Dermis blood vessel endothelial cell (primary cell): Measurements from ENCODE around the gene TBL1Y. TPM values are rescaled to one million over a fixed set of nuclear protein-coding genes. Genes with fewer than 3 reads are reported as not detected.
"Not testable (repeated sequence)": the region's sequence is repeated elsewhere in the genome, so short reads cannot be mapped to it uniquely, and the experiment has no call there.

Experiments
- DNase-seq: peaks from one replicate; pipeline ENCODE4 v3.0.0; 2010
- total RNA-seq: library from RNA; depleted of rRNA; stranded (reverse); fragments of >200 nt; gene quantifications from 2 replicates; pipeline ENCODE4 v1.2.3, GENCODE V29; 2014

The TBL1Y gene
- total RNA-seq: not detected in 2 replicates

DNA sequence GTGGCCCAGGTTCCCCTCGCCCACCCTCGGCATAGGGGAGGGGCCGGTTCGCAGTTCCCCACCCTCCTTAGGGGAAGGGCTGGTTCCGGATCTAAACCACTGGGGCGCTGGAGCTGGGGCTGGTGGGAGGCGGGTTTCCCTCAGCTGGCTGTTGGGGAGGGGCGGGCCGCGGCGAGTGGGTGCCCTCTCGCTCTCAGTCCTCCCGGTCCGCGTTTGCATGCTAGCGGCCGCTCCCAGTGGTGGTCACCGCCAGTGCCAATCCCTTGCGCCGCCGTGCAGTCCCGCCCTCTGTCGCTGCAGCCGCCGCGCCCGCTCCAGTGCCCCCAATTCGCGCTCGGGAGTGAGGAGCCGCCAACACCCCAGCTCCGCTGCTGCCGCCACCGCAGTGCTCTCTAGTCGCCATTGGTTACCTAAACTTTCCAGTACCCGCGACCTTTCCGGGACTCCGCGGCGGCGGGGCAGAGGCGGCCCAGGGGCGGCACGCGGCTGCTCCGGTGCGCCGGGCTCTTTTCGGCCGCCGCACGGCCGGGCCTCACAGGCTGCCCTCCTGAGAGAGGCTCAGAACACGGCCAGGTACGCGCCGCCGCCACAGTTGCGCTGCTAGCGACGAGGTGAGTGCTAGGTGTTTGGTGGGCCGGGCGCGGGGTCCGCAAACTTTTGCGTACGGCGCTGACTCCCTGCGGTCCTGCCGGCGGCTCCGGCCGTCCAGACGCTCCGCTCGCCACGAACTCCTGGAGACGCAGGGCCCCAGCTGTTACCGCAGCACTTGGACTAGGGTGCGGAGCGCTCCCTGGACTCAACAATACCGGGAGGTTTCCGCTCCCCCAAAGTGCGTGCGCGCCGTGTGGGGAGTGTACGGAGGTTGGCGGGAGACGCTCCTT is at the start of gene TBL1Y:
TBL1Y (plus strand) TSS at position 326 of the 881 bp plus-strand sequence. CDS start 114,388 bp downstream, outside the sequence.
- DNase-seq: no peak

DNA sequence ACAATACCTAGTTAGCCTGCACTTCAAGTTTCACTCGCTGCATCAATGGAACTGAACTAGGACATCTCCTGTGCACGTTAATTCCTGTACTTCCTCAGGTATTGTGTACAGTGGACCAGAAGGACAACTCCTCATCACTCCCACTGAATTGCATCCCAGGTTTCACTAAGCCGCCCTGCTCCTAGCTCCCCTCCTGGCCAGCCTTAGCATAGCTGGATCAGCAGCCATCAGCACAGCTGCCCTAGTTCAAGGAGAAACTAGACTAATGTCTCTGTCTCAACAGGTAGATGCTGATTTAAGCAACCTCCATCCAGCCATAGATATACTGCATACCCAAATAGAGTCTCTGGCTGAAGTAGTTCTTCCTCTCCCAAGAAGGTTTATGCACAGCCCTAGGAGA is 16.0 kb upstream of the TBL1Y start:
- DNase-seq: no peak

DNA sequence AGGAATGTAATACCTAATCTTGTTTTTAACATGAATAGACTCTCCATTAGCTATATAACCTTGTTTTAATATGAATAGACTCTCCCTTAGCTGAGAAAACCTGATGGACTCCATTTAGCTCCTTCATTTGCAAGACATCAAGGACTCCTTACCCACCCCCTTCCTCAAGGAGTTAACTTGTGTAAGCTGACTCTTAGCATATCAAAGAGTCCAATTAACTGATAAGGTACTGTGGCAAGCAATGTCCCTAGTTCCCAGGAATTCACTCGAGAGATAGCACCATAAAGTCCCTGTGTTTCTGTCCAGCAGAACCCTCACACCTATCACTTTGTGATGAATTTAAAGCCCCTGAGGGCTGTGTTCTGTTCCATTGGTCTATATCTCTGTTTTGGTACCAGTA is 15.3 kb upstream of the TBL1Y start:
- DNase-seq: no peak

DNA sequence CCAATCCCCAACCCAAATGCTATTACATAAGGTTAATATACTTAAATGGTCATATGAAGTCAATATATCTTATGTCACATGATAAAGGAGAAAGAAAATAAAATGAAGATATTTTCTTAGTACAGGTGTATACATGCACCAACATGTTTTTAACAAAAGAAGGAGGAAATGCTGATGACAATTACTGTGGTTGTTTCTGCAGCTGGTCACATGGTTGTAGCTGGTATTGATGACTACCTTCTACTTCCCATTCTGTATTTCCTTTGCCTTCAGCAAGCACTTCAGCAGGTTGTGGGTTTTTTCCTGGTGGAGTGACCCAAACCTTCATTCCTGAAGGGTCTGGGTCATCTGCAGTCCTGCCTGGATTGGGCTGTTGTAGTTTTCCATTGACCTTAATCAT is 8.4 kb upstream of the TBL1Y start:
- not testable (repeated sequence) for DNase-seq

DNA sequence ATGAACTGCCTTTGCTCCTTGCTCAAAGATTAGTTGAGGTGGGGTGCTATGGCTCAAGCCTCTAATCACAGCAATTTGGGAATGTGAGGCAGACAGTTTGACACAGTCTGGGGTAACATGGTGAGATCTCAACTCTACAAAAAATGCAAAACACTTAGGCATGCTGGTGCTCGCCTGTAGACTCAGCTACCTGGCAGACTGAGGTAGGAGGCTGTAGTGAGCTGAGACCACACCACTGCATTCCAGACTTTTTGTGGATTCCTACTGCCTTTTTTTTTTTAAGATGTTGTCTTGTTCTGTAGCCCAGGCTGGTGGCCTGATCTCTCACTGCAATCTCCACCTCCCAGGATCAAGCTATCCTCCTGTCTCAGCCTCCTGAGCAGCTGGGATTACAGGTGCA is 2.9 kb upstream of the TBL1Y start:
- DNase-seq: no peak

DNA sequence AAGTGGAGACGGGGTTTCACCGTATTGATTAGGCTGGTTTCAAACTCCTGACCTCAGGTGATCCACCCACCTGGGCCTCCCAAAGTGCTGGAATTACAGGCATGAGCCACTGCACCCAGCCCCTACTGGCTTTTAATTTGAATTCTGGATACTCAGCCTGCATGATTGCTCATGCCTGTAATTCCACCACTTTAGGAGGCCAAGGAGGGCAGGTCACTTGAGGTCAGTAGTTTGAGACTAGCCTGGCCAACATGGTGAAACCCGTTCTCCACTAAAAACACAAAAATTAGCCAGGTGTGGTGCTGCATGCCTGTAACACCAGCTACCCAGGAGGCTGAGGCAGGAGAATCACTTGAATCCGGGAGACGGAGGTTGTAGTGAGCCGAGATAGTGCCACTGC is 2.5 kb upstream of the TBL1Y start:
- DNase-seq: not testable (repeated sequence)

DNA sequence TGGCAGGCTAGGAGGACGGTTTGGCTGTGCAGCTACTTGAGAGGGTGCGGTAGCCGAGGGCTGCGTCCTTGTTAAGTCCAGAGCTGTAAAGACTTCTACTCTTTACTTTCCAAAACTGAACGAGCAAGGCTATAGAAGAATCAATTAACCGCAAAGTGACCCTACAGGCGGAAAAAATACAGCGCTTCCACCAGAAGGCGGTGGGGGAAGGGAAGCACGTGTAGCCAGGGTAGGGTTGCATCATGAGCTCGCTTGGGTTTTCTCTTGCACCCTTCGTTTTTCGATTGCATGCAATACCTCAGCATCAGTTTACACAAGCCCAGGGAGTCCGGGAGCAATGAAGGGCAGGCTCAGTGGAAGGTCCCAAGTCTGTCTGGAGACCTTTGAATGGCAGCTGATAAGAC is 1.4 kb upstream of the TBL1Y start:
- DNase-seq: no peak

DNA sequence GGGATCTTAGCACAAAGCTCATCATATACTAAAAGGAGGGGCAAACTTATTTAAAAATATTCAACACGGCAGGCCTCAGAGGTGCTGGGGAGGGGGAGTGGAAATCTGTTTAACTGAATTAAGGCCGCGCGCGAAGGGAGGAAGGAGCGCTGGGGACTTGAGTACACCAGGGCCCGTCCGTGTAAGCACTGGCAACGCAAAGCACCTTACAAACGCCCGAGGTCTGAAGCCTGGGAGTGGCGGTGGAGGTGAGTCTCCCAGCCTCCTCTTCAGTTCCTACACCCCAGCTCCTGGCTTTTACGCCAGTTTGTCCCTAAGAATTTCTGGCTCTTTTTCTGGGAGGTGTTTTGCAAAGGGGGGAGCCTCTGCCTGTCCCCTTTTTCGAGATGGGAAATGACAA is 641 bp upstream of the TBL1Y start:
- no peak for DNase-seq

DNA sequence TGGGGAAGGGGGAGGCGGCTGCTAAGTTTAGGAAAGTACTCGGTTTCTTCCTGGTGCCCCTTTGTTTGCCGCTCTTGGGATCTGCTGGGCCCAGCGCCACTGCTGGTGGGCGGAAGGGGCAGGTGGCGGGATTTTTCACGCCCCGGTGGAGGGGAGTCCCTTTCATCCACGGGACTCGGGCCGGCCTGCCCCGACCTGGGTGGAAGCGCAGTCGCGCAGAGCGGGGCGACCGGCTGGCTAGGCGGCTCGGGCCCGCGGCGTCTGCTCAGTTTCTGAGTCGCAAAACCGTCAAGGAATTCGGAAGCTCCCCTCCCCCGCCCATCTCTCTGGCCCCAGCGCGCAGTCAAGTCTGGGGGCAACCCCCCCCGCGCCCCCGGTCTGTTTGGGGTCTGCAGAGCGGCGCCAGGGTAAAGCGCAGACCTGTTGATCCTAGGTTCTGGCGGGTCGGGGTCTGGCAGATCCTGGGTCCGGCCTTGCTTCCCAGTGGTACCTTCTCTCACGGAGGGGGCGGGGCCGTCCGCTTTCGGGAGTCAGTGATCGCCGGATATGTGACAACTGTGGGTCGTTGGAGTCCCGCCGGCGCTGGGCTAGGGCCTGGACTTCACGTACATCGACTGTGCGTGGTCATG is 870 bp downstream of the TBL1Y start, which contains the start of gene AMELY:
AMELY (minus strand) TSS at position 500 of the 629 bp plus-strand sequence. CDS start 39,144 bp downstream, outside the sequence.
- no peak for DNase-seq

DNA sequence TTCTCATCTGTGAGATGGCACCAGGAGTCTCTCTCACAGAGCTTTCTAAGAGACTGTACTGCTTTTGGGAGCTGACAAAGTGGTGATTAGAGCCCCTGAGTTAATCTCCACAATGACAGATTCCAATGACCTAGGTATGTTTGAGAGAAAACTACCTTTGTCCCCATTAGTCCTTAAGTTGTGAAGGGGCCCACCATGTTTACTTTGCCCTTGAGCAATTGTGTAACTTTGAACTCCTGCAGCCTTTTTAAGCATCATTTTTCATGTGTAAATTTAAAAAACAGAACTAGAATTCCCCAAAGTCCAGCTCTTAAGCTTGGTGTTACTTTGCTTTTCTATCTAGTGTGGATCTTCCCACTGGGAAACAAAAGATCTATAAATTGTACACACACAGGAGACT is 2.9 kb downstream of the TBL1Y start:
- no peak for DNase-seq

DNA sequence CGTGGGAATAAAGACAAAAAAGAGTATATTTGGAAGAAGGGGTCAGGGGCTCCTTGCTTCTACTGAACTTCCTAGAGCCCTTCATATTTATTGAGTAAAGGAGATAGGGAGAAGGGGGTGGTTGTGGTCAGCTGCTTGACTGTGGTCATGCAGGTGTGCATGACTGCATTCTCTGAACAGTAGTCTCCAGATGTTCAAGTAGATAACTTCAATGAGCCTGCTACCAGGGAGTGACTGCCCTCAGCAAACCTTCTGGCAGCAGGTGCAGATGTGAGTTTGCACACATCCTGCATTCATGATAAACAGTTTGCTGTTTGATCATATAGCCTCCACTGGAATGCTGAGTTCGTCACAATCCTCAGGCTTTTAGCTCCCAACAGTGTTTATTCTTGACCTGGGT is 10.6 kb downstream of the TBL1Y start:
- no peak for DNase-seq

DNA sequence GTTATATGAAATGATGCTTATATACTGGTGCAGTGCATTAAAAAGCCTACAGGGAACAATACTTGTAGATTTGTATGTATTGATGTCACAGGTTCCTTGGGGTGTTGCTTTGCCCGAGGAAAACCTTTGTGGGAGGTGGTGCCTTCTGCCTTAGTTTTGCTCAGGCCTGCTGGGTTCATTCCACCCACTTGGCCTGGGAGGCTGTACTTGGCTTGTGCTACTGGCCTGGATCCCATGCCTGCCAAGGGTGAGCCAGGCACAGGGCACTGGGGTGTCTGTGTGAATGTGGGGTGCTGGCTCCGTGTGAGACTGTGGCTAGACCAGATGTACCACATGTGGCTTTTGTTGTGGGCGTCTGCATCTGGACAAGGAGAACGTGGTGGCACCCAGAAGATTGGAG is 17.8 kb downstream of the TBL1Y start:
- no peak for DNase-seq

DNA sequence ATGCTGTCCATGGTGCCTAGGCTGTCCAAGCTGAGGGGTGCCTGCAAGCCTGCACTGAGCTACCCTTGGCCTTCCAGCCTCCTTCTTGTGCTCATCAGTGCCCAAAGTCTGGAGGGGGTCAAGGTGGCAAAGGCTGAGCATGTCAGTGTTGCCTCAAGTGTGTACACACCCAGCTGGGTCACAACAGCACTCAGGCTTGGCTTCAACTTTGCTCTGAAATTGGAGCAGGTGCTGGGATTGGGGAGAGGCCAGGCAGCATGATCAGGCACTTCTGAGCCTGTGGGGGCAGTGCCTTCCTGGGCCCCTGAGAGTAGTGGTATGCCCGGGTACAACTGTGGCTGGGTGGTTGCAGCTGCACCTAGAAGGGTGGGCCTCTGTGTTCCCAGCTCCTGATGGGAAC is 18.7 kb downstream of the TBL1Y start:
- no peak for DNase-seq

DNA sequence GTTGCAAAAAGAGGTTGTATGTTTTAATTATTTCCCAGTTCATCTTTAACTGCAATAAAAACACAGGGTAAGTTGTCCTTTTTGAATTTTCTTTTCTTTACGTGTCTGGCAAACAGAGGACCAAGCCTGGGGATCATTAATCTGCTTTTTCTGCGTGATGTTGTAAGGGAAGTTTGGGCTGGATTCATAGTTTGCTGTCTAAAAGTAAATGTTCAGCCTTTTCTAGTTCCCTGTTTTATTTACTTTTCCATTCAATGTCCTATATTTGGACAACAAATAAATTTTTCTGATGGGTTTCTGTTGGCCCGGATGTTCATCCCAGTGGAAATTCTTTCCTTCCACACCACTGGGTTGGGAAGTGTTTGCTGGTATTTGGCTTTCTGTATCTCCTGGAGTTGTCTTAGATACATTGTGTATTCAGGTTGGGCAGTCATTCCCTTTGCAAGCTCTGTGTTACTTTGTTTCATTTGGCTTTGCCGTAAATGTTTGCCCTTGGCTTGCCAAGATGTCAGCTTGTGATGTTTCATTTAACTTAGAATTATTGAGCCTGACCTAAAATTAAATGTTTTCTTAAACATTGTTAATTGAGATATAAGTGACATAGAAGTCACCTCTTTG is 21.4 kb downstream of the TBL1Y start:
- DNase-seq: no peak

DNA sequence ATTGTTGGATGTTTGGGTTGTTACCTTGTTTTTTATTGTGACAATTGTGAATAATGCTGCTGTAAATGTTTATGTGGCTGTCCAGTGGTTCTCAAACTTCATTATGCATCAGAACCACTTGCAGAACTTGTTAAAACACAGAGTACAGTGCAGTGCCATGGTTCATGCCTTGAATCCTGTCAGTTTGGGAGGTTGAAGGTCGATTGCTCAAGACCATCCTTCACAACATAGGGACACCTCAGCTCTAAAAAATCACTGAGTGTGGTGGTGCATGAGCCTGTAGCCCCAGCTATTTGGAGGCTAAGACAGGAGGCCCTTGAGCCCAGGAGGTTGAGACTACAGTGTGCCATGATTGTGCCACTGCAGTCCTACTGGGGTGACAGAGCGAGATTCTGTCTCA is 25.0 kb downstream of the TBL1Y start:
- no peak for DNase-seq

DNA sequence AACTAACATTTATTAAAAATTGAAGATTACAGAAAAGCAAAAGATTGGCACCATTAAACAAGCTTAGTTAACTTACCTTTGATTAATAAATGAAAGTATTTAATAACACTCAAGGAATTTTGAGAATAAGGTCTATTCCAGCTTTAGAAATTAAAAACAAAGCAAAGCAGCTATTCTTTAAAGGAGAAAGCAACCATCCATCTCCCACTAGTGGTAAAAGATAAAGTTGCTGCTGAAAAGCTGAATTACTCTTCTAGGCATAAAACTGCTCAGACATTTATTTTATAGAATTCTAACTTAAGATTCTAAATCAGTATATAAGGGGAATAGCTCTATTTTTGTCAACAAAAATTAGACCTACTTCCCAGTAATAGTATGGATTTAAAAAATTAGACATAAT is 37.2 kb downstream of the TBL1Y start:
- DNase-seq: no peak

DNA sequence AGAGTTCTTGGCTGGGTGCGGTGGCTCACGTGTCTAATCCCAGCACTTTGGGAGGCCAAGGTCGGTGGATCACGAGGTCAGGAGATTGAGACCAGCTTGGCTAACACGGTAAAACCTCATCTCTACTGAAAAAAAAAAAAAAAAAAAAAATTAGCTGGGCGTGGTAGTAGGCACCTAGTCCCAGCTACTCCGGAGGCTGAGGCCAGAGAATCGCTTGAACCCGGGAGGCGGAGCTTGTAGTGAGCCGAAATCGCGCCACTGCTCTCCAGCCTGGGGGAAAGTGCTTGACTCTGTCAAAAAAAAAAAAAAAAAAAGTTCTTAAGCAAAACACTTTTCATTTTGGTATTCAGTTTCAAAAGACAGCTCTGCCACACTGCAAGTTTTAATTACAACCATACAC is 37.9 kb downstream of the TBL1Y start:
- DNase-seq: no peak

DNA sequence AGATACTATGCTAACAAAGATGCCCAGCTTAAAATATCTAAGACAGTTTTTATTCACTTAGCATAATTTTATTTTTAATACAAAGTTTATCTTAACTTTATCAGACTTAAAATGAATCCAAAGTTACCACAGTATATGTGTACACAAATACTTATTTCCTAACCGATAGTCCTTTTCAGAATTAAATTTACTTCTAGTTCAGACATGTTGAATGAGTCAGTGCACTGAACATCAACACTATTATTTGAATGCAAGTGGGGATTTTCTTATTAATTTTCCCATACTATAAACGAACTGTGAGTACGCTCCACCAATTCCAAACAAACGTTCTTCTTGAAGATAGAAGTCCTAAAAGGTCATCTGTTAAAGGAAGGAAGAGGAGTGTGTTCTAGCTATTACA is 39.5 kb downstream of the TBL1Y start:
- DNase-seq: no peak

DNA sequence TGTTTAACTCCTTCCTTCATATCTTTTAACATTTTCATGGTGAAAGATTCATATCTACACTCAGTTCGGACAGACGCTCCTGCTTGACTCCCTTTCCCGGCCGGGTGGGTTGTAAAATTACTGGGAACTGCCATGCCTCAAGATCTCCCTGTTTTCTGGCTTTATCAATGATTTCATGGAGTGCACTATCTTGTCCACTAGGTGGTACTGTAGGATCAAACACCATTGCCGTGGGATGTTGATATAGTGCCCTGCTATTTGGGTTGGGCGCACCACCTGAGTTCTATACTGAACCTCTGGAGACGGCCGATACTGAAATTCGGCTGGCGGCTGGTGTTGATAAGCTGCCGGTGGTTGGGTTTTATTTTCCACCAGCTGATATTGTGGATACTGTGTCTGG is 54.2 kb downstream of the TBL1Y start:
- peak; percentile 51 for DNase-seq

DNA sequence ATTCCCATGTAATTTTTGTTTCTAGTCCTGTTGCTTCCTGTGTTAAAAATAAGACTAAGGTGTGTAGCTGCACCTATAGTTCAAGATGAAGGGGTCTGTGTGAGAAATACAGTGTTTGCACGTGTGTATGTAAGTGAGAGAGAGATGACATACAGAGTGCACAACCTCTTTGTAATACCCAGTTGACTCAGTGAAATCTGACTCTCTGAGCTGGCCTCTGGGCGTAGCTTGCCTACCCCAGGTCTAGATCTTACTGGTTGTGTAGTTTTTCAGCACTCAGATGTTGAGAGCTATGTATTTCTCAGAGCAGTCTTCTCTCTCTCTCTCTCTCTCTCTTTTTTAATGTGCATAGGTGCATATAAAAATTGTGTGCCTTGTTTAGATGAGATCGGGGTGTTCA is 56.0 kb downstream of the TBL1Y start:
- DNase-seq: no peak

DNA sequence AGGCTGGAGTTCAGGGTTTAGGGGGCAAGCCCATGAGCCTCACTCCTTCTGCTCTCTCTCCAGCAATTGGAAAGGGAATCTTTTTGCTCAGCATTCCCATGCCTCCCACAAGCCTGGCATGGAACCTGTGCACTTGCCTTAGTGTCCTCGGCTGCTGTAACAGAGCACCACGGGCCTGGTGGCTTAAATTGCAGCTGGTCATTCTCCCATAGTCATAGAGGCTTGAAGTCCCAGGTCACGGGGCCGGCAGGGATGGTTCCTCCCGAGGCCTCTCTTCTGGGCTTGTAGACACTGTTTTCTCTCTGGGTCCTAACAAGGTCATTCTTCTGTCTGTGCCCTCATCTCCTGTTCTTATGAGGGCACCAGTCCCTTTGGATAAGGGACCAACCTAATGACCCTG is 57.2 kb downstream of the TBL1Y start:
- no peak for DNase-seq

DNA sequence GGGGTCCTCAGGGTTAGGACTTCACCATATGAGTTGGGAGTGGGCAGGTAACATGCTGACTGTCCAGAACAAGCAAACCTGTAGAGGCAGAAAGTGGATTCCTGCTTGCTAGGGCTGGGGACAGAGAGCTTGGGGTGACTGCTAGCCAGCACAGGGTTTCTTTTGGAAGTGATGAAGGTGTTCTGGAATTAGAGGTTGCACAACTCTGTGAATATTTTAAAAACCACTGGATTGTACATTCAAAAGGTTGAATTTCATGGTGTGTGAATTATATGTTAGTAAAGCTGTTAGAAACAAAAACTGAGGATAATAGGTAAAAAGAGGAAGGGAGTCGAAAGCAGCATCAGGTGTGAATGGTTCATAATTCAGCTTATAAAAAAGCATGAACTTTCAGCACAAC is 57.7 kb downstream of the TBL1Y start:
- no peak for DNase-seq

DNA sequence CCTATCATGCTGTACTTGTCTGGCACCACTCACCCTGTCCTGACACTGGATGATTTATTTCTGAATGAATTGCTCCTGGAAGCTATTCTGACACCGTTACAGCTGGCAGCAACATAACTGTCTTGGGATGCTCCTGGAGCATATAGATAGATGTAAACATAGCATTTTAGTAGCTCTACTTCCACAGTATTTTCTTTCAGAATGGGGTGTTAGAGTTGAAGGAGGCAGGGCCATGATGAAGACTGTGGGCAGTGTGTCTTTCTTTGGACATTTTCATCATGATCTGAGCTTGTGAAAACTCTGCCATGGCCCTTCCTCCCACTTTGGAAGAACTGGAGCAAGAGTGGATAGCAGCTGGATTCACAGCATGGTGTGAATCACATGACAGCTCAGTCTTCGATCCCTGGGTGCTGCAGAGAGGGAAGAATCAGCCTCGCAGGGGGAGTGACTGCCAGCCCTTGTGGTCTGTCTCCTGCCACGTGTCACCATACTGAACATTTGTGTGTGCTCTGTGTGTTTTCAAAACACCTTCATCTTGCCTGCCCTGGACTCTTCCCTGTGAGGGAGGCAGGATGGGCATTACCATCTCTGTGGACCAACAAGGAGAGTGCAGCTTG is 61.9 kb downstream of the TBL1Y start:
- no peak for DNase-seq
